Astrocyte (in vitro differentiated cells and primary cell): ENCODE data around the gene S1PR1.

Source experiments
- EZH2 ChIP-seq: IDR thresholded peaks from 2 replicates; pipeline ENCODE4 v1.6.1; 2012; ENCODE audit warnings: mild to moderate bottlenecking, low read length, inconsistent platforms; ENCODE audit not compliant: insufficient read depth
- TF ChIP-seq, protein P1 (sequence below): IDR thresholded peaks from 2 replicates; pipeline ENCODE4 v1.5.1; 2011; ENCODE audit warnings: low read depth, mild to moderate bottlenecking, inconsistent platforms, low read length, moderate library complexity; ENCODE audit not compliant: insufficient read depth

DNA sequence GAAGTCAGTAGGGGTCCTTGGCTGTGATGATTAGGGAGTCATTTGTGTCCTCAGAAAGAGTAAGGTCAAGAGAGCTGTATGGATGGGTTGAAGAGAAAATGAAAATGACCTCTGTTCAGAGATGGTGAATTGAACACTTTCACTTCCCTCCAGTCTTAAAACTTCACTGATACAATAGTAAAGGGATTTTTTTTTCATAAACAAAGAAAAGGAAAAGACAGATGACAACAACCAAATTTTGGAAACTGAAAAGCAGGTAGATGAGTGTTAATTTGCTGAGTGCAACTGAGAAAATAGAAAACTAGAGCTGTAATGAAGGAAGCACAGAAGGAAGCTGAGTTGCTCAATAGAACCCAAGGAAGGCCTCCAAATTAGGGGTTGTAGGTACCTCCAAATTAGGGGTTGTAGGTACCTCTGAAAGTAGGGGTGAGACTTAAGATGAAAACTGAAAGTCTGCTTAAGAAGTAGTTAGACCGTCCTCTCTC lies 14.8 kb upstream of the S1PR1 start:
- TF ChIP-seq, protein P1, sequence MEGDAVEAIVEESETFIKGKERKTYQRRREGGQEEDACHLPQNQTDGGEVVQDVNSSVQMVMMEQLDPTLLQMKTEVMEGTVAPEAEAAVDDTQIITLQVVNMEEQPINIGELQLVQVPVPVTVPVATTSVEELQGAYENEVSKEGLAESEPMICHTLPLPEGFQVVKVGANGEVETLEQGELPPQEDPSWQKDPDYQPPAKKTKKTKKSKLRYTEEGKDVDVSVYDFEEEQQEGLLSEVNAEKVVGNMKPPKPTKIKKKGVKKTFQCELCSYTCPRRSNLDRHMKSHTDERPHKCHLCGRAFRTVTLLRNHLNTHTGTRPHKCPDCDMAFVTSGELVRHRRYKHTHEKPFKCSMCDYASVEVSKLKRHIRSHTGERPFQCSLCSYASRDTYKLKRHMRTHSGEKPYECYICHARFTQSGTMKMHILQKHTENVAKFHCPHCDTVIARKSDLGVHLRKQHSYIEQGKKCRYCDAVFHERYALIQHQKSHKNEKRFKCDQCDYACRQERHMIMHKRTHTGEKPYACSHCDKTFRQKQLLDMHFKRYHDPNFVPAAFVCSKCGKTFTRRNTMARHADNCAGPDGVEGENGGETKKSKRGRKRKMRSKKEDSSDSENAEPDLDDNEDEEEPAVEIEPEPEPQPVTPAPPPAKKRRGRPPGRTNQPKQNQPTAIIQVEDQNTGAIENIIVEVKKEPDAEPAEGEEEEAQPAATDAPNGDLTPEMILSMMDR: no peak
- no peak for TF ChIP-seq EZH2
